Caki2 (cell line): ENCODE results near the gene SFMBT1. TPM values are rescaled to one million over a fixed set of nuclear protein-coding genes. Genes with fewer than 3 reads are reported as not detected.
A peak's percentile ranks its signal among the peaks of the same experiment; 100 is the strongest.
"Not testable (repeated sequence)": the region's sequence is repeated elsewhere in the genome, so short reads cannot be mapped to it uniquely, and the experiment has no call there.

Experiments used
- DNase-seq: peaks from one replicate; pipeline ENCODE4 v3.0.0-alpha.2; 2015; ENCODE audit warnings: low read depth
- in situ Hi-C: cut with HindIII; loops from 2 replicates; pipeline ENCODE4 v1.10.0; 2016; ENCODE audit warnings: low sequenced_read_pairs, low pct_unique_long_range_greater_than_20kb, mixed read lengths
- total RNA-seq: library from RNA; depleted of rRNA; stranded (reverse); fragments of >200 nt; shearing (Covaris generic); gene quantifications from 2 replicates; pipeline ENCODE4 v1.2.3, GENCODE V29; 2014; ENCODE audit warnings: low replicate concordance

Gene SFMBT1
- total RNA-seq, 1 experiment from 2014 or later, result 3.3 TPM

GRCh38 chr3:53044711-53045517 lies 959 bp downstream of the SFMBT1 start:
- peak; percentile 45 for DNase-seq
- in situ Hi-C loops, result no loop called here

GRCh38 chr3:53044371-53044710 lies 1.5 kb downstream of the SFMBT1 start:
- in situ Hi-C loops, result no loop called here
- DNase-seq, result peak; percentile 34

GRCh38 chr3:53043738-53044137 lies 2.1 kb downstream of the SFMBT1 start:
- no peak for DNase-seq
- in situ Hi-C loops, result no loop called here

- in situ Hi-C loops, result no loop called here
- no peak for DNase-seq
These were observed 3.2 kb downstream of the SFMBT1 start for GRCh38 chr3:53042651-53043050.

GRCh38 chr3:53040351-53040820 lies 5.5 kb downstream of the SFMBT1 start:
- peak; percentile 95 for DNase-seq
- in situ Hi-C loops, result no loop called here

GRCh38 chr3:53039376-53039752 lies 6.5 kb downstream of the SFMBT1 start:
- in situ Hi-C loops, result no loop called here
- DNase-seq, result no peak

GRCh38 chr3:53038679-53039375 lies 7.0 kb downstream of the SFMBT1 start:
- in situ Hi-C loops, result no loop called here
- no peak for DNase-seq

GRCh38 chr3:53035825-53036619 lies 9.9 kb downstream of the SFMBT1 start:
- in situ Hi-C loops, result no loop called here
- DNase-seq, result no peak

- in situ Hi-C loops, DNase-seq: not testable (repeated sequence)
These were observed 10.9 kb downstream of the SFMBT1 start for GRCh38 chr3:53035018-53035417.

- in situ Hi-C loops, DNase-seq: not testable (repeated sequence)
These were observed 11.5 kb downstream of the SFMBT1 start for GRCh38 chr3:53034411-53034810.

GRCh38 chr3:53032609-53033008 lies 13.3 kb downstream of the SFMBT1 start:
- DNase-seq, result no peak
- in situ Hi-C loops, result no loop called here

- DNase-seq, result no peak
- in situ Hi-C loops, result no loop called here
These were observed 15.0 kb downstream of the SFMBT1 start for GRCh38 chr3:53030619-53031449.

- no peak for DNase-seq
- in situ Hi-C loops, result no loop called here
These were observed 17.2 kb downstream of the SFMBT1 start for GRCh38 chr3:53028641-53029040.

- DNase-seq, result no peak
- in situ Hi-C loops, result no loop called here
These were observed 18.5 kb downstream of the SFMBT1 start for GRCh38 chr3:53027254-53027844.

- in situ Hi-C loops, result no loop called here
- no peak for DNase-seq
These were observed 19.3 kb downstream of the SFMBT1 start for GRCh38 chr3:53026382-53027162.

- in situ Hi-C loops, result no loop called here
- no peak for DNase-seq
These were observed 21.6 kb downstream of the SFMBT1 start for GRCh38 chr3:53024315-53024714.
